Astrocyte of the spinal cord (primary cell): ENCODE results near the gene OXSR1.

Experiments used
- DNase-seq: peaks from one replicate; pipeline ENCODE4 v3.0.0; 2011; ENCODE audit warnings: low read depth, low spot score
- H3K4me3 ChIP-seq: 2 replicates; pipeline ENCODE4 v1.5.1; 2011; ENCODE audit warnings: low read depth, mild to moderate bottlenecking, low read length, moderate library complexity
- CTCF ChIP-seq: IDR thresholded peaks from 2 replicates; pipeline ENCODE4 v1.5.1; 2012; ENCODE audit warnings: low read depth, mild to moderate bottlenecking, low read length, inconsistent platforms
- in situ Hi-C: cut with HindIII; loops from 2 replicates; pipeline ENCODE4 v1.10.0; 2017; ENCODE audit warnings: low sequenced_read_pairs

Gene OXSR1

GRCh38 chr3:38274864-38275649 lies 109.7 kb downstream of the OXSR1 start:
- in situ Hi-C loops: no loop called here
- no peak overlapping the region for H3K4me3 ChIP-seq
- TF ChIP-seq CTCF: no peak
- DNase-seq: no peak

DNA sequence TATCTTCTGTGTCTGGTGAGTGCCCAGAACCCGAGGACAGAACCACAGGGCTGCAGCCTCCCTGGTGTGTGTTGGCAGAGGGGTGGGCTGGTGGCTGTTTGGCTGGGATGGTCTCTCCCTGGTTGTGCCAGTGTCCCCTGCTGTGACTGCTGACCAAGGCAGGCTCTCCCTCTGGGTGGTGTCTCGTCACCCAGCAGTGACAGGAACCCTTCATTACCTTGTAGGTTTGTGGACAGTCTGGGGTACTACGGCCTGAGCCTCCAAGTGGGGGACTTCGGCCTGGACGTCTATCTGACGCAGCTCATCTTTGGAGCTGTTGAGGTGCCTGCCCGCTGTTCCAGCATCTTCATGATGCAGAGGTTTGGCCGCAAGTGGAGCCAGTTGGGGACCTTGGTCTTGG lies 110.3 kb downstream of the OXSR1 start:
- in situ Hi-C loops: no loop called here
- no peak for TF ChIP-seq CTCF

GRCh38 chr3:38276081-38276916 lies 111.0 kb downstream of the OXSR1 start:
- in situ Hi-C loops: no loop called here
- DNase-seq: no peak
- no peak for TF ChIP-seq CTCF
- no peak overlapping the region for H3K4me3 ChIP-seq

More for the DNA sequence above, 110.3 kb downstream of the OXSR1 start:
- no peak for DNase-seq
- H3K4me3 ChIP-seq: no peak overlapping the region

- in situ Hi-C loops: no loop called here
- DNase-seq: no peak
- no peak for TF ChIP-seq CTCF
- no peak overlapping the region for H3K4me3 ChIP-seq
These were observed 111.7 kb downstream of the OXSR1 start for GRCh38 chr3:38276917-38277630.

- in situ Hi-C loops: no loop called here
- no peak for DNase-seq
- TF ChIP-seq CTCF: no peak
- no peak overlapping the region for H3K4me3 ChIP-seq
These were observed 113.5 kb downstream of the OXSR1 start for GRCh38 chr3:38278841-38279240.

DNA sequence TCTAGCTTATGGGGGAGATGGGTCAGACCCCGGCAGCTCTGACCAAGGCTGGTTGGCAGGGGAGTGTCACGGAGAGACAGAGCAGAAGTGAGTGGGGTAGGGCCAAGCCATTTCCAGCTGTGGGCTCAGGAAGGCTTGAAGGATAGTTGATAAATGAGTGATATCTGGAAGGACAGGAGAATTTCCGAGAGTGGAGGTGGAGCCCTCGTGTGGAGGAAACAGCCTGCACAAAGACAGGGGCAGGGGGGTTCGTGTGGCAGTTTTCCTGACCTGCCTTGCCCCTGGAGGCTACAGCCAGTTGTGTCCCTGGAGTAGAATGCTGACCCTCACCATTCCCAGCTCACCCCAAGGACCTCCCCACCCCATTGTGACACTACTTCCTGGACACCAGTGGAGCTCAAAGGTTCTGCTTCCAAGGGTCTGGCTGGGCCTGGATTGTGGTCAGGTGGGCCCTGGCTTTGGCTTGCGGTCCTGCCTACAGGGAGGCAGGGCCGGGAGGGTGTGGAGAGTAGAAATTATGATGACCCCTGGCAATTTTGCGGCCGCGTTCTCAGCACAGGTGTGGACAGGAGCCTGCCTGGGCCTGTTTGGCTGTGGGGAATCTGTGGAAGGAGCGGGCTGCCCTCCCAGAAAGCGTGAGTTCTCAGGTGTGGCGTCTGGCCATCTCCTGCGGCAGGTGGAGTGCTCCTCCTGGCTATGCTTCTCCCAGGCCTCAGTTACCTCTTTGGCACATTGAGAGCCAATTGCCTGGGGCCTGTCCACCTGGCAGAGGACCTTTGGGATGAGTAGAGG lies 116.8 kb downstream of the OXSR1 start, which contains the start of gene SLC22A14:
Gene SLC22A14, plus strand, starts transcription at position 400 of the 792 bp plus-strand sequence. CDS start 23,733 bp downstream, outside the sequence.
- TF ChIP-seq CTCF: peak; percentile 6
- no peak for DNase-seq
- H3K4me3 ChIP-seq: no peak within 1 kb of the TSS
- in situ Hi-C loops: no loop called here
